Stimulated activated CD8-positive, alpha-beta memory T cell treated with anti-CD3 and anti-CD28 coated beads, Interleukin-4, amount 100 ng/mL, for 48 hours (primary cell): ENCODE data around the gene SLC2A8.

Source experiments
- DNase-seq: peaks from one replicate; pipeline ENCODE4 v3.0.0-alpha.2; 2020

Gene SLC2A8

GRCh38 chr9:127403507-127404192 is 6.7 kb downstream of the SLC2A8 start:
- DNase-seq, result no peak

GRCh38 chr9:127404631-127405030 is 7.7 kb downstream of the SLC2A8 start:
- DNase-seq, result no peak

- DNase-seq, result no peak
Measured at GRCh38 chr9:127405344-127406125, 8.6 kb downstream of the SLC2A8 start.

GRCh38 chr9:127406799-127407491 is 10.0 kb downstream of the SLC2A8 start:
- no peak for DNase-seq

GRCh38 chr9:127407492-127407843 is 10.5 kb downstream of the SLC2A8 start:
- no peak for DNase-seq

- DNase-seq, result no peak
Measured at GRCh38 chr9:127411122-127411521, 14.2 kb downstream of the SLC2A8 start.

GRCh38 chr9:127415141-127415540 is 18.2 kb downstream of the SLC2A8 start:
- no peak for DNase-seq

GRCh38 chr9:127415657-127416056 is 18.7 kb downstream of the SLC2A8 start:
- DNase-seq, result no peak

GRCh38 chr9:127417131-127418036 is 20.4 kb downstream of the SLC2A8 start:
- DNase-seq, result no peak

- DNase-seq, result peak; percentile 69
Measured at GRCh38 chr9:127418037-127418471, 21.1 kb downstream of the SLC2A8 start.

GRCh38 chr9:127419348-127419747 is 22.4 kb downstream of the SLC2A8 start:
- DNase-seq, result no peak

- DNase-seq, result no peak
Measured at GRCh38 chr9:127421057-127421456, 24.1 kb downstream of the SLC2A8 start.

- DNase-seq, result no peak
Measured at GRCh38 chr9:127422133-127422782, 25.3 kb downstream of the SLC2A8 start.

- DNase-seq, result no peak
Measured at GRCh38 chr9:127422787-127423186, 25.8 kb downstream of the SLC2A8 start.

- no peak for DNase-seq
Measured at GRCh38 chr9:127423476-127423933, 26.5 kb downstream of the SLC2A8 start.

- peak; percentile 95 for DNase-seq
Measured at GRCh38 chr9:127423934-127424675, 27.1 kb downstream of the SLC2A8 start, which contains the start of gene ZNF79. ZNF79 (plus strand) TSS chr9:127424382; CDS start chr9:127424788, 406 bp downstream.

GRCh38 chr9:127424676-127424999 is 27.7 kb downstream of the SLC2A8 start:
- peak; percentile 55 for DNase-seq

GRCh38 chr9:127426756-127427155 is 29.8 kb downstream of the SLC2A8 start:
- DNase-seq, result peak; percentile 50

- no peak for DNase-seq
Measured at GRCh38 chr9:127428348-127428747, 31.4 kb downstream of the SLC2A8 start.

- DNase-seq, result no peak
Measured at GRCh38 chr9:127430415-127430814, 33.4 kb downstream of the SLC2A8 start.
